Osteocyte (in vitro differentiated cells): ENCODE data around the gene GJA3. TPM values are rescaled to one million over a fixed set of nuclear protein-coding genes. Genes with fewer than 3 reads are reported as not detected.
A peak's percentile ranks its signal among the peaks of the same experiment; 100 is the strongest.

Experiments
- DNase-seq: peaks from one replicate; pipeline ENCODE4 v3.0.0; 2021; ENCODE audit warnings: mixed read lengths; ENCODE audit not compliant: unreplicated experiment; ENCODE audit errors: extremely low spot score
- H3K27ac Mint-ChIP-seq: one replicate; pipeline ENCODE4 v1.8.0; 2021; ENCODE audit warnings: mild to moderate bottlenecking, mixed read lengths; ENCODE audit not compliant: unreplicated experiment
- H3K27me3 Mint-ChIP-seq: one replicate; pipeline ENCODE4 v1.8.0; 2021; ENCODE audit warnings: mixed read lengths; ENCODE audit not compliant: unreplicated experiment
- H3K36me3 Mint-ChIP-seq: one replicate; pipeline ENCODE4 v1.8.0; 2021; ENCODE audit warnings: mixed read lengths; ENCODE audit not compliant: unreplicated experiment
- H3K4me1 Mint-ChIP-seq: one replicate; pipeline ENCODE4 v1.8.0; 2021; ENCODE audit warnings: mixed read lengths; ENCODE audit not compliant: unreplicated experiment
- H3K4me3 Mint-ChIP-seq: one replicate; pipeline ENCODE4 v1.8.0; 2021; ENCODE audit warnings: mild to moderate bottlenecking, moderate library complexity, mixed read lengths; ENCODE audit not compliant: unreplicated experiment
- H3K9me3 Mint-ChIP-seq: one replicate; pipeline ENCODE4 v1.8.0; 2021; ENCODE audit warnings: mixed read lengths; ENCODE audit not compliant: unreplicated experiment
- total RNA-seq: library from RNA; stranded (reverse); gene quantifications from 2 replicates; pipeline ENCODE4 v1.2.1, GENCODE V29; 2021
- TF ChIP-seq, protein P1 (sequence below): fragments of 200-600 bp; sonication (generic); IDR thresholded peaks from 2 replicates; pipeline ENCODE4 v1.5.0; 2021; ENCODE audit warnings: antibody characterized with exemption, mild to moderate bottlenecking, moderate library complexity

GJA3 gene
- total RNA-seq, 1 donor from 2014 or later = not detected

GRCh38 chr13:20132052-20132634 lies 28.7 kb downstream of the GJA3 start:
- TF ChIP-seq, protein P1, sequence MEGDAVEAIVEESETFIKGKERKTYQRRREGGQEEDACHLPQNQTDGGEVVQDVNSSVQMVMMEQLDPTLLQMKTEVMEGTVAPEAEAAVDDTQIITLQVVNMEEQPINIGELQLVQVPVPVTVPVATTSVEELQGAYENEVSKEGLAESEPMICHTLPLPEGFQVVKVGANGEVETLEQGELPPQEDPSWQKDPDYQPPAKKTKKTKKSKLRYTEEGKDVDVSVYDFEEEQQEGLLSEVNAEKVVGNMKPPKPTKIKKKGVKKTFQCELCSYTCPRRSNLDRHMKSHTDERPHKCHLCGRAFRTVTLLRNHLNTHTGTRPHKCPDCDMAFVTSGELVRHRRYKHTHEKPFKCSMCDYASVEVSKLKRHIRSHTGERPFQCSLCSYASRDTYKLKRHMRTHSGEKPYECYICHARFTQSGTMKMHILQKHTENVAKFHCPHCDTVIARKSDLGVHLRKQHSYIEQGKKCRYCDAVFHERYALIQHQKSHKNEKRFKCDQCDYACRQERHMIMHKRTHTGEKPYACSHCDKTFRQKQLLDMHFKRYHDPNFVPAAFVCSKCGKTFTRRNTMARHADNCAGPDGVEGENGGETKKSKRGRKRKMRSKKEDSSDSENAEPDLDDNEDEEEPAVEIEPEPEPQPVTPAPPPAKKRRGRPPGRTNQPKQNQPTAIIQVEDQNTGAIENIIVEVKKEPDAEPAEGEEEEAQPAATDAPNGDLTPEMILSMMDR = no peak
- H3K9me3 Mint-ChIP-seq = no peaks in the 10 kb centered on the region
- peak; percentile 56 for DNase-seq
- no peak overlapping the region for H3K4me3 Mint-ChIP-seq
- H3K27me3 Mint-ChIP-seq = peaks cover 23% of the 10 kb centered on the region
- H3K36me3 Mint-ChIP-seq = no peaks in the 10 kb centered on the region
- H3K4me1 Mint-ChIP-seq = peaks cover 8% of the 10 kb centered on the region
- H3K27ac Mint-ChIP-seq = no peak overlapping the region

- Mint-ChIP-seq H3K9me3 (no peaks in the 10 kb centered on the region), H3K36me3 (no peaks in the 10 kb centered on the region), H3K27ac (no peak overlapping the region), H3K4me1 (peaks cover 8% of the 10 kb centered on the region), H3K4me3 (no peak overlapping the region), H3K27me3 (peaks cover 19% of the 10 kb centered on the region)
- TF ChIP-seq, protein P1 = no peak
- DNase-seq = peak; percentile 51
Measured at GRCh38 chr13:20131057-20131832, 29.6 kb downstream of the GJA3 start.

DNA sequence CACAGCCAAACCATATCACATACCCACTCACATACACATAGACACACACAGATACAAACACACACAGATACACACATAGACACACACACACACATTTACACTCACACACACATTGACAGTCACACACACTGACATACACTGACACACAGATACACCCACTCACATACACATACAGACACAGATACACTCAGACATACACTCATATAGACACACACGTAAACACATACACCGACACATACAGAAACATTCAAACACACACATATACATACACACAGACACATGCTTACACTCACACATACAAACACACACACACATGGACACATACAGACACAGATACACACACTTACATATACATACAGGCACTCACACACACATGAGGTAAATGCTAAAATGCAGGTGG lies 30.2 kb downstream of the GJA3 start:
- no peaks in the 10 kb centered on the region for H3K9me3 Mint-ChIP-seq
- H3K27me3 Mint-ChIP-seq = peaks cover 19% of the 10 kb centered on the region
- no peak overlapping the region for H3K4me3 Mint-ChIP-seq
- peaks cover 9% of the 10 kb centered on the region for H3K4me1 Mint-ChIP-seq
- H3K36me3 Mint-ChIP-seq = no peaks in the 10 kb centered on the region
- DNase-seq = no peak
- H3K27ac Mint-ChIP-seq = no peak overlapping the region
- TF ChIP-seq, protein P1 = no peak

DNA sequence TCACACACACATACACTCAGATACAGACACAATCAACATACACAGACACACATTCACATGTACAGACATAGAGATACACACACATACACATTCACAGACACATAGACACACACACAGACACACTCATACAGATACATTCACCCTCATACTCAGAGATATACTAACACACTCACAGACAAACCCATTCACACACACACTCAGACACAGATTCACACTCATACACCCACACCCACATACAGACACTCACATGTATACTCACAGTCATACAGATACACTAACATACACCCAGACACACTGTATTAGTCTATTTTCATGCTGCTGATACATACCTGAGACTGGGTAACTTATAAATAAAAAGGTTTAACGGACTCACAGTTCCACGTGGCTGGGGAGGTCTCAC lies 30.8 kb downstream of the GJA3 start:
- TF ChIP-seq, protein P1 = no peak
- Mint-ChIP-seq H3K4me3 (no peak overlapping the region), H3K9me3 (no peaks in the 10 kb centered on the region), H3K27ac (no peak overlapping the region), H3K36me3 (no peaks in the 10 kb centered on the region), H3K4me1 (peaks cover 15% of the 10 kb centered on the region), H3K27me3 (peaks cover 22% of the 10 kb centered on the region)
- no peak for DNase-seq

- no peaks in the 10 kb centered on the region for H3K9me3 Mint-ChIP-seq
- DNase-seq = no peak
- no peak overlapping the region for H3K27ac Mint-ChIP-seq
- no peak overlapping the region for H3K4me3 Mint-ChIP-seq
- H3K36me3 Mint-ChIP-seq = no peaks in the 10 kb centered on the region
- TF ChIP-seq, protein P1 = no peak
- H3K4me1 Mint-ChIP-seq = peaks cover 20% of the 10 kb centered on the region
- peaks cover 29% of the 10 kb centered on the region for H3K27me3 Mint-ChIP-seq
Measured at GRCh38 chr13:20129076-20129475, 31.8 kb downstream of the GJA3 start.
